BE2C (cell line): Measurements from ENCODE around the gene MAD2L1BP.
"Not testable (repeated sequence)": the region's sequence is repeated elsewhere in the genome, so short reads cannot be mapped to it uniquely, and the experiment has no call there.

Experiments
- DNase-seq: peaks from one replicate; pipeline ENCODE4 v3.0.0-alpha.2; 2020
- H3K27me3 ChIP-seq: fragments of 250-450 bp; sonication (Bioruptor Pico); 2 replicates; pipeline ENCODE4 v1.5.1; 2020; ENCODE audit warnings: mild to moderate bottlenecking
- H3K36me3 ChIP-seq: fragments of 250-450 bp; sonication (Bioruptor Pico); 2 replicates; pipeline ENCODE4 v1.5.1; 2020; ENCODE audit warnings: mild to moderate bottlenecking
- H3K4me1 ChIP-seq: fragments of 250-450 bp; sonication (Bioruptor Pico); 2 replicates; pipeline ENCODE4 v1.5.1; 2020
- H3K4me3 ChIP-seq: 2 replicates; pipeline ENCODE4 v1.5.1; 2011; ENCODE audit warnings: low read depth, low read length
- H3K9me3 ChIP-seq: fragments of 250-450 bp; sonication (Bioruptor Pico); 2 replicates; pipeline ENCODE4 v1.5.1; 2020
- CTCF ChIP-seq: IDR thresholded peaks from 2 replicates; pipeline ENCODE4 v1.5.1; 2012; ENCODE audit warnings: mild to moderate bottlenecking, low read depth, low read length

MAD2L1BP gene

DNA sequence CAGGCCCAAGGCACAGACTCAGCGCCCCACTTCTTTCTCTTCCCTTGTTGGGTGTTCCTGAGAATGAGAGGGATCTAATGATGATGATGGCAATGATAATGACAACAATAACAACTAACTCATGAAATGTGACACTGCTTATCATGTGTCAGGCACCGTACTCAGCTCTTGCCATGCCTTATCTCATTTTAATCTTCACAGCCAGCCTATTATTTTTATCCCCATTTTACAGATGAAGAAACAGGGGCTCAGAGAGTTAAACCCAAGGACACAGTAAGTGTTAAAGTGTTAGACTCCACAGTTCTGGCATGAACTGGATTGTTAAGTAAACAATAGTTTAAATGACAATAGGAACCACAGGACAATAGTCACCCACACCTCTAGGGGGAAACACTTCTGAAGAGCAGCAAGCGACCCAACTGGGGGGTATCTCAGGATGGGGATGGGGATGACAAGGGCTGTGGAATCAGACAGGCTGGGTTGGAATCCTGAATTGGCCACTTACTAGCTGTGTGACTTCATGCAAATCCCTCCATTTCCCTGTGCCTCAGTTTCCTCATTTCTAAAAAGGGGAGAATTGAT, 21.7 kb downstream of the MAD2L1BP start:
- Histone ChIP-seq H3K36me3 (no peaks in the 10 kb centered on the region), H3K4me1 (no peaks in the 10 kb centered on the region), H3K27me3 (no peaks in the 10 kb centered on the region), H3K4me3 (no peak overlapping the region), H3K9me3 (peaks cover 7% of the 10 kb centered on the region)
- DNase-seq, result no peak
- TF ChIP-seq CTCF, result no peak

- Histone ChIP-seq H3K27me3 (no peaks in the 10 kb centered on the region), H3K4me3 (no peak overlapping the region), H3K9me3 (peaks cover 7% of the 10 kb centered on the region), H3K36me3 (no peaks in the 10 kb centered on the region), H3K4me1 (no peaks in the 10 kb centered on the region)
- TF ChIP-seq CTCF, result no peak
- DNase-seq, result no peak
Measured at GRCh38 chr6:43658161-43658560, 22.5 kb downstream of the MAD2L1BP start.

GRCh38 chr6:43662948-43663347, 27.3 kb downstream of the MAD2L1BP start:
- H3K36me3 ChIP-seq, H3K9me3 ChIP-seq, H3K4me3 ChIP-seq, H3K27me3 ChIP-seq, H3K4me1 ChIP-seq, DNase-seq: not testable (repeated sequence)

DNA sequence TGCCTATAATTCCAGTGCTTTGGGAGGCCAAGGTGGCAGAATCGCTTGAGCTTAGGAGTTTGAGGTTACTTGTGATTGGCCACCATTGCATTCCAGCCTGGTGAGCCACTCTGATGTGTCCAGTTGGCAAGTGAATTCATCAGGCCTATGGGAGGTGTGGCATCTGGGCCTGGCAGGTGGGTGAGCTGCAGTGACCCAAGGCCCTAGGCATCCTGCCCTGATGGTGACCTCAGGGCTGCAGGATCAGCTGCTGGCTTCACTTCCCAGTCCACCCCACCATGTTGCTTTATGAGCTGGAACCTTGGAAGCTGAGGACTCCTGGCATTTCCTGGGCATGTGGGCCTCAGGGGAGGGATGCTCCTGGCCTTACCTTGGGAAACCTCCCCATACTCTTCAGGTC, 29.7 kb downstream of the MAD2L1BP start:
- H3K4me1 ChIP-seq, result peaks cover 19% of the 10 kb centered on the region
- H3K4me3 ChIP-seq, result no peak overlapping the region

GRCh38 chr6:43666196-43666920, 30.7 kb downstream of the MAD2L1BP start:
- peaks cover 19% of the 10 kb centered on the region for H3K4me1 ChIP-seq
- no peak for TF ChIP-seq CTCF
- H3K27me3 ChIP-seq, result no peaks in the 10 kb centered on the region

More for the DNA sequence above, 29.7 kb downstream of the MAD2L1BP start:
- no peaks in the 10 kb centered on the region for H3K27me3 ChIP-seq
- H3K9me3 ChIP-seq, result peaks cover 7% of the 10 kb centered on the region
- no peak for TF ChIP-seq CTCF
- H3K36me3 ChIP-seq, result no peaks in the 10 kb centered on the region
- no peak for DNase-seq

DNA sequence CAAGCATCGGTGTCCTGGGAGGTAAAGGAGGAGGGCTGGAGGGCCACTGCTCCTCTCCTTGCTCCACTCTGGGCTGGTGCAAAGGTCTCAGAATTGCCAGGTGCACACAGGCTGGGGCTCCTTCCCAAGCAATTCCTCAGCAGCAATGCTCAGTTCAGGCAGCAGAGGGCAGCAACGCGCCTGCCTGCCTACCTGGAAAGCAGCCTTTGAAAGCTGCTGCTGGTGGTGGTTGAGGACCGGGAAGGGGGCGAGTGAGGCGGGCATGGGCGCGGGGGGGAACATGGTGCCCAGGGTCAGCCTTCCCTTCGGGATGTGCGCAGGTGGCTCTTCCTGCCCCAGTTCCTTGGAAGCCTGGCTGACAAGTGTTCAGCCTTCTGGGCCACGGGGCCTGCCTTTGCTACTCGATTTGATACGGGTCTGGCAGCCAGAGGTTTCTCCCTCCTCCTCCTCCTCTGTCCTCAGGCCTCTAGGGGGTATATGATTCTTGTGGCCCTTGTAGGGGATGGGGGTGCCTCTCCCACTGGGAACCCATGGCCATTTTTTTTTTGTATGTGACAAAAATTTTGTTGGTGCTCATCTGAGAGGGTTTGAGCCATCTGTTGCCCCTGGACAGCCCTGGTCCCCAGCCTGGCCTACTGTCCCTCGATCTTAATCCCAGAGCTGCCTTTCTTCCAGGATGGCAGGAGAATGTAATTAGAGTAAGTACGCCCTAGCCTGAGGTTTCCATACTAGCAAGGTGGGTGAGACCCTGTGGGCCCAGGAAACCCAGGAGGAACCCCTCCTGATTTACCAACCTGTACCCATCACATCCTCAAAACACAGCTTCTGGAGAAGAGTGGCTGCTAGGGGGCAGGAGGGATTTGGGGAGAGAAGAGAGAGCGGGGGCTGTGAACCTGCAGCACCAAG, 31.9 kb downstream of the MAD2L1BP start:
- Histone ChIP-seq H3K9me3 (no peaks in the 10 kb centered on the region), H3K4me3 (peak overlapping the region; percentile 36), H3K27me3 (no peaks in the 10 kb centered on the region), H3K36me3 (peaks cover 17% of the 10 kb centered on the region), H3K4me1 (peaks cover 19% of the 10 kb centered on the region)
- DNase-seq, result peak; percentile 81
- TF ChIP-seq CTCF, result peak; percentile 90

More at GRCh38 chr6:43666196-43666920, 30.7 kb downstream of the MAD2L1BP start:
- H3K36me3 ChIP-seq, result peaks cover 5% of the 10 kb centered on the region
- H3K9me3 ChIP-seq, result no peaks in the 10 kb centered on the region
- H3K4me3 ChIP-seq, result no peak overlapping the region
- no peak for DNase-seq
